GM12878 (cell line): ENCODE data around the gene ANO5. TPM values are rescaled to one million over a fixed set of nuclear protein-coding genes. Genes with fewer than 3 reads are reported as not detected.

ENCODE experiments used
- ATAC-seq: fragments of 200-7000 bp; cut with Tn5 transposase; 3 replicates; pipeline ENCODE4 v1.9.1; 2020; ENCODE audit warnings: mild to moderate bottlenecking, moderate library complexity
- BruUV-seq: library from RNA; stranded (reverse); fragments of 400-500 nt; replicated peaks from 2 replicates; lab custom pipeline; 2021; lab: Mats Ljungman, UMichigan
- CTCF ChIA-PET: fragments of 300-600 bp; sonication (Branson Sonifier 250); formaldehyde crosslinking; extraction: SDS; loops from one replicate; lab custom pipeline; 2021; ENCODE audit warnings: inconsistent platforms; lab: Yijun Ruan, JAX
- POLR2A ChIA-PET: fragments of 350-600 bp; formaldehyde crosslinking; extraction: SDS; loops from one replicate; lab custom pipeline; 2021; ENCODE audit warnings: inconsistent platforms; lab: Charles Lee
- RAD21 ChIA-PET: fragments of 300-600 bp; sonication (Branson Sonifier 250); formaldehyde crosslinking; loops from one replicate; lab custom pipeline; 2023; ENCODE audit warnings: antibody characterized with exemption; ENCODE audit not compliant: unreplicated experiment; lab: Charles Lee
- SMC1A ChIA-PET: fragments of 300-600 bp; sonication (Branson Sonifier 250); formaldehyde crosslinking; loops from one replicate; lab custom pipeline; 2023; ENCODE audit not compliant: unreplicated experiment, uncharacterized antibody; lab: Charles Lee
- DNase-seq: peaks from one replicate; pipeline ENCODE4 v3.0.0-alpha.2; 2011; ENCODE audit warnings: low read depth, low spot score
- FAIRE-seq: peaks from 3 replicates; lab custom pipeline; 2011; peaks lifted over from hg19 to GRCh38; lab: Jason Lieb, UNC
- H2AFZ ChIP-seq: 2 replicates; pipeline ENCODE4 v1.6.0; 2011; ENCODE audit warnings: low read depth, low read length, control low read depth; ENCODE audit not compliant: control insufficient read depth
- H3K27ac ChIP-seq: 2 replicates; pipeline ENCODE4 v1.5.1; 2011; ENCODE audit warnings: control low read depth; ENCODE audit not compliant: control insufficient read depth, insufficient read depth
- H3K27me3 ChIP-seq, 2 experiments: replicated peaks in 1 of 2; 2 replicates each; pipeline versions ENCODE4 v1.6.0 to v1.6.1; 2011; ENCODE audit warnings: low read length in 1 of 2; ENCODE audit not compliant: control insufficient read depth in 2 of 2, insufficient read depth in 2 of 2
- H3K36me3 ChIP-seq, 2 experiments: 2 replicates each; pipeline ENCODE4 v1.5.1; 2011; ENCODE audit warnings: low read length in 1 of 2; ENCODE audit not compliant: control insufficient read depth in 2 of 2, insufficient read depth in 2 of 2
- H3K4me1 ChIP-seq: 2 replicates; pipeline ENCODE4 v1.6.1; 2011; ENCODE audit warnings: mild to moderate bottlenecking, low read length, moderate library complexity, mixed read lengths; ENCODE audit not compliant: control insufficient read depth, insufficient read depth
- H3K4me2 ChIP-seq: 2 replicates; pipeline ENCODE4 v1.6.0; 2011; ENCODE audit warnings: control low read depth; ENCODE audit not compliant: control insufficient read depth, insufficient read depth
- H3K4me3 ChIP-seq: fragments of 200-600 bp; sonication (generic); 2 replicates; pipeline ENCODE4 v1.5.1; 2016
- H3K79me2 ChIP-seq: 2 replicates; pipeline ENCODE4 v1.6.0; 2011; ENCODE audit warnings: low read length; ENCODE audit not compliant: control insufficient read depth, insufficient read depth
- H3K9ac ChIP-seq: 2 replicates; pipeline ENCODE4 v1.8.0; 2011; ENCODE audit warnings: low read length, control low read depth, mixed read lengths; ENCODE audit not compliant: control insufficient read depth, insufficient read depth
- H3K9me3 ChIP-seq: replicated peaks from 3 replicates; pipeline ENCODE4 v1.5.1; 2011; ENCODE audit warnings: mild to moderate bottlenecking, low read length; ENCODE audit not compliant: control insufficient read depth, insufficient read depth
- H4K20me1 ChIP-seq: 2 replicates; pipeline ENCODE4 v1.6.0; 2011; ENCODE audit not compliant: control insufficient read depth, insufficient read depth
- BCL11A ChIP-seq: IDR thresholded peaks from 2 replicates; pipeline ENCODE4 v1.6.1; 2011; ENCODE audit warnings: low read depth, low read length
- CBX3 ChIP-seq: fragments of 200-600 bp; sonication (generic); IDR thresholded peaks from 2 replicates; pipeline ENCODE4 v1.6.1; 2016; ENCODE audit warnings: low read depth, borderline replicate concordance
- JUNB ChIP-seq: IDR thresholded peaks from 2 replicates; pipeline ENCODE4 v1.6.1; 2016; ENCODE audit warnings: antibody characterized with exemption, mild to moderate bottlenecking
- NFIC ChIP-seq: IDR thresholded peaks from 2 replicates; pipeline ENCODE4 v1.6.1; 2012; ENCODE audit warnings: low read depth, mild to moderate bottlenecking, inconsistent platforms, low read length, moderate library complexity
- POU2F2 ChIP-seq: IDR thresholded peaks from 3 replicates; pipeline ENCODE4 v1.6.1; 2011; ENCODE audit warnings: low read depth, mild to moderate bottlenecking, low read length, borderline replicate concordance
- RBBP5 ChIP-seq: fragments of 200-600 bp; sonication (generic); conservative IDR thresholded peaks from 2 replicates; pipeline ENCODE4 v1.6.1; 2016
- RUNX3 ChIP-seq: IDR thresholded peaks from 2 replicates; pipeline ENCODE4 v1.6.1; 2012; ENCODE audit warnings: low read length, inconsistent platforms
- SREBF1 ChIP-seq: IDR thresholded peaks from 2 replicates; pipeline ENCODE4 v1.6.1; 2012; ENCODE audit warnings: mild to moderate bottlenecking, low read length
- TAF1 ChIP-seq: IDR thresholded peaks from 2 replicates; pipeline ENCODE4 v1.6.1; 2011; ENCODE audit warnings: mild to moderate bottlenecking, low read depth, low read length, borderline replicate concordance
- WGBS: methylation state at CpG from one replicate; pipeline ENCODE4 v1.1.6; 2016; ENCODE audit warnings: low lambda C conversion rate; ENCODE audit not compliant: insufficient replicate concordance, insufficient coverage; ENCODE audit errors: missing lambda C conversion rate; 5-methylcytosine and 5-hydroxymethylcytosine counted together
- in situ Hi-C: fragments of 300-500 bp; cut with MboI; formaldehyde crosslinking; loops from 9 replicates; pipeline ENCODE4 v1.14.3; 2018; ENCODE audit warnings: mixed read lengths
- intact Hi-C: fragments of 100-400 bp; cut with micrococcal nuclease; formaldehyde crosslinking; loops from one replicate; pipeline ENCODE4 v1.14.2; 2022; ENCODE audit not compliant: unreplicated experiment
- polyA plus RNA-seq, 11 experiments: library from polyadenylated mRNA; depleted of rRNA in 4 of 11; unstranded in 6 of 11; stranded (reverse) in 5 of 11; fragments of >200 nt; fragmentation: Nextera tagmentation in 4 of 11; fragmentation: Illumina TruSeq in 1 of 11; extraction: Ambion mirVana in 4 of 11; extraction: Trizol in 1 of 11; gene quantifications; 1 replicate in 1 of 11; 2 replicates in 10 of 11; pipeline versions ENCODE4 v1.2.1 to v1.2.3, GENCODE V29; 2011 to 2016; ENCODE audit warnings: inconsistent platforms in 2 of 11, missing spikeins in 2 of 11, low read depth in 1 of 11
- total RNA-seq, 4 experiments: library from RNA; depleted of rRNA in 3 of 4; stranded (reverse); fragments of >200 nt in 3 of 4; fragmentation: Illumina TruSeq in 1 of 4; extraction: Trizol in 1 of 4; gene quantifications; 2 replicates each; pipeline versions ENCODE4 v1.2.1 to v1.2.3, GENCODE V29; 2013 to 2021
- TF ChIP-seq, protein P1 (sequence below): fragments of 450-650 bp; IDR thresholded peaks from 2 replicates; pipeline ENCODE4 v1.6.1; 2017; ENCODE audit warnings: mild to moderate bottlenecking
- TF ChIP-seq, protein P2 (sequence below): IDR thresholded peaks from 2 replicates; pipeline ENCODE4 v1.6.1; 2011; ENCODE audit warnings: mild to moderate bottlenecking, low read depth, low read length, moderate library complexity; ENCODE audit not compliant: insufficient replicate concordance
- TF ChIP-seq, protein P3 (sequence below): IDR thresholded peaks from 2 replicates; pipeline ENCODE4 v1.6.1; 2012; ENCODE audit warnings: low read depth, low read length, improper control_type of control experiment
- TF ChIP-seq, protein P4 (sequence below): fragments of 450-650 bp; IDR thresholded peaks from 2 replicates; pipeline ENCODE4 v1.6.1; 2017; ENCODE audit warnings: mild to moderate bottlenecking, moderate library complexity
- TF ChIP-seq, protein P5 (sequence below): fragments of 450-650 bp; IDR thresholded peaks from 2 replicates; pipeline ENCODE4 v1.6.1; 2018; ENCODE audit warnings: mild to moderate bottlenecking, low read depth, moderate library complexity; ENCODE audit not compliant: partially characterized antibody

ANO5 gene
- total and polyA plus RNA-seq, 10 of the 15 experiments (the other 5 are each of a cell fraction or from before 2014, with no cell fraction given): 1.6 to 10.2 (median 4.1) TPM

DNA sequence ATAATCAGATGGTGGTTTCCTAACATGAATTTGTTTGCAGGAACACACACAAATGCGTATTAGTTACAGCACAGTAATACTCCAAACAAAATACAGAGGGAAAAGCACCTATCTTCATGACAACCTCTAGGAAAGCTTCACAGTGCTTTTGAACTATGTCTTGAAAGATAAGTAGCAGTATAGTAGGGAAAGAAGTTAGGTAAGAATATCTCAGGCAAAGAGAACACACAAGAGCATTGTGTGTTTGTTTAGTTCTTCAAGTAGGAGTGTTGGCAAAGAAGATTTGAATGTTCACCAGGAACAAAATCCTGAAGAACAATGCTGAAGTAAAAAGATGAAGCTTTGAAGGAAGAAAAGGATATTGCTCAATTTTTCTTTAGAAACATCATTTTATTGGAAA is 54.1 kb downstream of the ANO5 start:
- DNase-seq (no peak), ATAC-seq (no peak), FAIRE-seq (no peak)
- H3K36me3 ChIP-seq: no peaks in the 10 kb centered on the region
- H3K4me2 ChIP-seq: no peak overlapping the region
- no peaks in the 10 kb centered on the region for H3K79me2 ChIP-seq
- H3K9ac ChIP-seq: no peak overlapping the region
- no peaks in the 10 kb centered on the region for H3K9me3 ChIP-seq
- ChIA-PET SMC1A (interaction anchor here (1.0 to 2.2 kb wide), 2 partner anchors 22 to 76 kb away, joined by 3 to 6 read pairs; no protein-coding TSS in a partner anchor), RAD21 (interaction anchor here (1.0 kb wide), 1 partner anchor 78 kb away, joined by 3 read pairs; no protein-coding TSS in a partner anchor), CTCF (interaction anchor here (0.9 to 9.2 kb wide), 7 partner anchors 12 to 541 kb away, joined by 3 to 111 read pairs (median 4); no protein-coding TSS in a partner anchor), POLR2A (no interaction called here)
- no peaks in the 10 kb centered on the region for H4K20me1 ChIP-seq
- WGBS: 31% methylated on average over 1 of the region's 1 CpG
- no peaks in the 10 kb centered on the region for H3K4me1 ChIP-seq
- intact Hi-C loops: no loop called here
- in situ Hi-C loops: no loop called here
- H3K27ac ChIP-seq: no peak overlapping the region
- H3K27me3 ChIP-seq: no peaks in the 10 kb centered on the region
- BruUV-seq: no TSS peak
- no peak overlapping the region for H2AFZ ChIP-seq
- no peak overlapping the region for H3K4me3 ChIP-seq
- TF ChIP-seq JUNB (no peak), TAF1 (no peak), NFIC (no peak), RBBP5 (no peak), RUNX3 (no peak), SREBF1 (no peak), BCL11A (no peak), POU2F2 (no peak), CBX3 (no peak)
- TF ChIP-seq, protein P1, sequence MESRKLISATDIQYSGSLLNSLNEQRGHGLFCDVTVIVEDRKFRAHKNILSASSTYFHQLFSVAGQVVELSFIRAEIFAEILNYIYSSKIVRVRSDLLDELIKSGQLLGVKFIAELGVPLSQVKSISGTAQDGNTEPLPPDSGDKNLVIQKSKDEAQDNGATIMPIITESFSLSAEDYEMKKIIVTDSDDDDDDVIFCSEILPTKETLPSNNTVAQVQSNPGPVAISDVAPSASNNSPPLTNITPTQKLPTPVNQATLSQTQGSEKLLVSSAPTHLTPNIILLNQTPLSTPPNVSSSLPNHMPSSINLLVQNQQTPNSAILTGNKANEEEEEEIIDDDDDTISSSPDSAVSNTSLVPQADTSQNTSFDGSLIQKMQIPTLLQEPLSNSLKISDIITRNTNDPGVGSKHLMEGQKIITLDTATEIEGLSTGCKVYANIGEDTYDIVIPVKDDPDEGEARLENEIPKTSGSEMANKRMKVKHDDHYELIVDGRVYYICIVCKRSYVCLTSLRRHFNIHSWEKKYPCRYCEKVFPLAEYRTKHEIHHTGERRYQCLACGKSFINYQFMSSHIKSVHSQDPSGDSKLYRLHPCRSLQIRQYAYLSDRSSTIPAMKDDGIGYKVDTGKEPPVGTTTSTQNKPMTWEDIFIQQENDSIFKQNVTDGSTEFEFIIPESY: no peak
- TF ChIP-seq, protein P2, sequence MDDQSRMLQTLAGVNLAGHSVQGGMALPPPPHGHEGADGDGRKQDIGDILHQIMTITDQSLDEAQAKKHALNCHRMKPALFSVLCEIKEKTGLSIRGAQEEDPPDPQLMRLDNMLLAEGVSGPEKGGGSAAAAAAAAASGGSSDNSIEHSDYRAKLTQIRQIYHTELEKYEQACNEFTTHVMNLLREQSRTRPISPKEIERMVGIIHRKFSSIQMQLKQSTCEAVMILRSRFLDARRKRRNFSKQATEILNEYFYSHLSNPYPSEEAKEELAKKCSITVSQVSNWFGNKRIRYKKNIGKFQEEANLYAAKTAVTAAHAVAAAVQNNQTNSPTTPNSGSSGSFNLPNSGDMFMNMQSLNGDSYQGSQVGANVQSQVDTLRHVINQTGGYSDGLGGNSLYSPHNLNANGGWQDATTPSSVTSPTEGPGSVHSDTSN: no peak
- TF ChIP-seq, protein P3, sequence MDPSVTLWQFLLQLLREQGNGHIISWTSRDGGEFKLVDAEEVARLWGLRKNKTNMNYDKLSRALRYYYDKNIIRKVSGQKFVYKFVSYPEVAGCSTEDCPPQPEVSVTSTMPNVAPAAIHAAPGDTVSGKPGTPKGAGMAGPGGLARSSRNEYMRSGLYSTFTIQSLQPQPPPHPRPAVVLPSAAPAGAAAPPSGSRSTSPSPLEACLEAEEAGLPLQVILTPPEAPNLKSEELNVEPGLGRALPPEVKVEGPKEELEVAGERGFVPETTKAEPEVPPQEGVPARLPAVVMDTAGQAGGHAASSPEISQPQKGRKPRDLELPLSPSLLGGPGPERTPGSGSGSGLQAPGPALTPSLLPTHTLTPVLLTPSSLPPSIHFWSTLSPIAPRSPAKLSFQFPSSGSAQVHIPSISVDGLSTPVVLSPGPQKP: no peak
- TF ChIP-seq, protein P4, sequence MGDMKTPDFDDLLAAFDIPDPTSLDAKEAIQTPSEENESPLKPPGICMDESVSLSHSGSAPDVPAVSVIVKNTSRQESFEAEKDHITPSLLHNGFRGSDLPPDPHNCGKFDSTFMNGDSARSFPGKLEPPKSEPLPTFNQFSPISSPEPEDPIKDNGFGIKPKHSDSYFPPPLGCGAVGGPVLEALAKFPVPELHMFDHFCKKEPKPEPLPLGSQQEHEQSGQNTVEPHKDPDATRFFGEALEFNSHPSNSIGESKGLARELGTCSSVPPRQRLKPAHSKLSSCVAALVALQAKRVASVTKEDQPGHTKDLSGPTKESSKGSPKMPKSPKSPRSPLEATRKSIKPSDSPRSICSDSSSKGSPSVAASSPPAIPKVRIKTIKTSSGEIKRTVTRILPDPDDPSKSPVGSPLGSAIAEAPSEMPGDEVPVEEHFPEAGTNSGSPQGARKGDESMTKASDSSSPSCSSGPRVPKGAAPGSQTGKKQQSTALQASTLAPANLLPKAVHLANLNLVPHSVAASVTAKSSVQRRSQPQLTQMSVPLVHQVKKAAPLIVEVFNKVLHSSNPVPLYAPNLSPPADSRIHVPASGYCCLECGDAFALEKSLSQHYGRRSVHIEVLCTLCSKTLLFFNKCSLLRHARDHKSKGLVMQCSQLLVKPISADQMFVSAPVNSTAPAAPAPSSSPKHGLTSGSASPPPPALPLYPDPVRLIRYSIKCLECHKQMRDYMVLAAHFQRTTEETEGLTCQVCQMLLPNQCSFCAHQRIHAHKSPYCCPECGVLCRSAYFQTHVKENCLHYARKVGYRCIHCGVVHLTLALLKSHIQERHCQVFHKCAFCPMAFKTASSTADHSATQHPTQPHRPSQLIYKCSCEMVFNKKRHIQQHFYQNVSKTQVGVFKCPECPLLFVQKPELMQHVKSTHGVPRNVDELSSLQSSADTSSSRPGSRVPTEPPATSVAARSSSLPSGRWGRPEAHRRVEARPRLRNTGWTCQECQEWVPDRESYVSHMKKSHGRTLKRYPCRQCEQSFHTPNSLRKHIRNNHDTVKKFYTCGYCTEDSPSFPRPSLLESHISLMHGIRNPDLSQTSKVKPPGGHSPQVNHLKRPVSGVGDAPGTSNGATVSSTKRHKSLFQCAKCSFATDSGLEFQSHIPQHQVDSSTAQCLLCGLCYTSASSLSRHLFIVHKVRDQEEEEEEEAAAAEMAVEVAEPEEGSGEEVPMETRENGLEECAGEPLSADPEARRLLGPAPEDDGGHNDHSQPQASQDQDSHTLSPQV: no peak
- TF ChIP-seq, protein P5, sequence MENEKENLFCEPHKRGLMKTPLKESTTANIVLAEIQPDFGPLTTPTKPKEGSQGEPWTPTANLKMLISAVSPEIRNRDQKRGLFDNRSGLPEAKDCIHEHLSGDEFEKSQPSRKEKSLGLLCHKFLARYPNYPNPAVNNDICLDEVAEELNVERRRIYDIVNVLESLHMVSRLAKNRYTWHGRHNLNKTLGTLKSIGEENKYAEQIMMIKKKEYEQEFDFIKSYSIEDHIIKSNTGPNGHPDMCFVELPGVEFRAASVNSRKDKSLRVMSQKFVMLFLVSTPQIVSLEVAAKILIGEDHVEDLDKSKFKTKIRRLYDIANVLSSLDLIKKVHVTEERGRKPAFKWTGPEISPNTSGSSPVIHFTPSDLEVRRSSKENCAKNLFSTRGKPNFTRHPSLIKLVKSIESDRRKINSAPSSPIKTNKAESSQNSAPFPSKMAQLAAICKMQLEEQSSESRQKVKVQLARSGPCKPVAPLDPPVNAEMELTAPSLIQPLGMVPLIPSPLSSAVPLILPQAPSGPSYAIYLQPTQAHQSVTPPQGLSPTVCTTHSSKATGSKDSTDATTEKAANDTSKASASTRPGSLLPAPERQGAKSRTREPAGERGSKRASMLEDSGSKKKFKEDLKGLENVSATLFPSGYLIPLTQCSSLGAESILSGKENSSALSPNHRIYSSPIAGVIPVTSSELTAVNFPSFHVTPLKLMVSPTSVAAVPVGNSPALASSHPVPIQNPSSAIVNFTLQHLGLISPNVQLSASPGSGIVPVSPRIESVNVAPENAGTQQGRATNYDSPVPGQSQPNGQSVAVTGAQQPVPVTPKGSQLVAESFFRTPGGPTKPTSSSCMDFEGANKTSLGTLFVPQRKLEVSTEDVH: no peak
